ENCODE measurements around the gene TNFRSF1A. TPM values are rescaled to one million over a fixed set of nuclear protein-coding genes. Genes with fewer than 3 reads are reported as not detected.

Gene TNFRSF1A
- total RNA-seq, 1 experiment from 2014 or later: 59.9 TPM

DNA sequence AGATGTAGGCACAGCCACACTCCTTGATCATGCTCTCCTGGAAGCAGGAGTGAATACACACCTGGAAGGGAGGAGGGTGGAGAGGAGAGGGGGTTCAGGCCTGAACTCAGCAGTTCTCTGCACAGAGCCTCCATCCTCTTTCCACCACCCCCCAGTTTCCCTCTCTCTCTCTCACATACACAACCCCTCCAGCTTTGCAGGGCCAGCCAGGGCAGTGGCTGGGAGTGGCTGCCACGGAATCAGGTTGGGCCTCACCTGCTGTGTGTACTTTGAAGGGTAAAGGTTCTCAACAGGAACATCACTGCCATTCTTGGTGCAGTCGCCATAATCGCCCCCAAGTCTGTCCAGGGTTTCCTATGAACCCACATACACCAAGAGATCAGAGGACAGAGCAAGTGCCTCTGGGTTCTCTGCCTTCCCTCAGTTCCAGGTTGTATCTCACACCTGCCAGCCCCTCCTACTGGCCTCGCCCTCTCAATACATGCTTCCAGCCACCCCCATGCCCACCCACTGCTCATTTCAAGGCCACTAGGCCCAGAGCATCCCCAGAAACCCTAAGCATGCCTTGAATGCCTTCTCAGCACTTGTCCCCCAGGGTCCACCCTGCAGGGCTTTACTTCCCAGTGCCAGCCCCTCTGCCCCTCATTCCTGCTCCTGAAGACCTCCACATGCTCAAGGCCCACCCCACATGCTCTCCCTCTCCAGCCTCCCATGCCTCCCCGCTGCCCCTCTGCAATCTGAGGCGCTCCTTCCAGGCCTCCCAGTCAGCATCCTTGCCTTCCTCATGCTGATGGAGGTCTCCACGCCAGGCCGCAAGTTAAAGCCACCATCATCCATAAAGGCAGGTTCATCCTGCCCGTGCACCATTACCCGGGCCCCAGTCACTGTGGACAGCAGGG is 12.9 kb upstream of the TNFRSF1A start:
- Histone ChIP-seq H3K9ac (ENCODE audit: extremely low read depth, insufficient read length, low read length) (no peak overlapping the region), H2AFZ (ENCODE audit: low read length) (no peak overlapping the region), H3K4ac (ENCODE audit: low read depth, low read length) (no peak overlapping the region), H4K5ac (ENCODE audit: insufficient read length, low read depth, low read length) (no peak overlapping the region), H3T11ph (ENCODE audit: low read length) (no peak overlapping the region), H3K23ac (ENCODE audit: insufficient read length, low read depth, low read length) (no peak overlapping the region), H3K79me1 (ENCODE audit: insufficient read depth, low read depth, low read length, poor library complexity, severe bottlenecking) (no peaks in the 10 kb centered on the region), H4K20me1 (ENCODE audit: control insufficient read depth, insufficient read depth, insufficient read length) (peaks cover 3% of the 10 kb centered on the region), H3K27me3 (ENCODE audit: insufficient read depth, low read length) (no peaks in the 10 kb centered on the region), H3K14ac (ENCODE audit: insufficient read depth, low read length) (no peak overlapping the region), H3K56ac (ENCODE audit: insufficient read length, low read depth, low read length) (no peak overlapping the region), H2BK12ac (ENCODE audit: insufficient read length, low read depth, low read length) (no peak overlapping the region), H2AK5ac (ENCODE audit: insufficient read length, low read length) (no peak overlapping the region), H2BK20ac (ENCODE audit: low read depth, low read length, poor library complexity, severe bottlenecking) (no peak overlapping the region), H2BK120ac (ENCODE audit: low read depth, low read length, poor library complexity, severe bottlenecking) (no peak overlapping the region), H4K91ac (ENCODE audit: insufficient read length, low read depth, low read length) (no peak overlapping the region), H3K4me1 (ENCODE audit: insufficient read depth, low read length) (no peaks in the 10 kb centered on the region; the same call in 1 of the 2 replicates), H2BK15ac (ENCODE audit: low read depth, low read length) (no peak overlapping the region), H3K23me2 (ENCODE audit: insufficient read length, low read depth, low read length, poor library complexity, severe bottlenecking) (no peaks in the 10 kb centered on the region), H2BK5ac (ENCODE audit: insufficient read length, low read length) (no peak overlapping the region), H3K27ac (ENCODE audit: insufficient read length, low read depth, low read length) (no peak overlapping the region), H4K8ac (replicated peaks; ENCODE audit: insufficient read length, low read depth, low read length) (no peak overlapping the region), H3K4me2 (ENCODE audit: insufficient read depth, insufficient read length, low read length) (no peak overlapping the region), H3K9me3 (ENCODE audit: control insufficient read depth, low read depth, low read length) (no peaks in the 10 kb centered on the region), H3K18ac (ENCODE audit: insufficient read length, low read depth, low read length) (no peak overlapping the region), H3K79me2 (ENCODE audit: insufficient read depth, low read length) (no peaks in the 10 kb centered on the region)
- Mint-ChIP-seq H3K36me3 (ENCODE audit: insufficient read depth in 1 of 3, low read depth in 3 of 3) (peaks cover 23 to 69% (median 69%) of the 10 kb centered on the region in 3 experiments; a peak in 6 of 7 replicates), H3K4me3 (no peak overlapping the region; a peak in 1 of 5 replicates), H3K4me1 (peaks cover 15 to 16% of the 10 kb centered on the region in 2 experiments), H3K9me3 (no peaks in the 10 kb centered on the region), H3K27me3 (ENCODE audit: low read depth) (no peaks in the 10 kb centered on the region), H3K27ac (peak overlapping the region; percentile 52 to 82 (median 76); a peak in 5 of 7 replicates)
- peak; percentile 25; the same call in 2 of the 3 replicates for TF ChIP-seq CTCF (conservative IDR thresholded peaks at IDR 0.05)
- no CpG with 5 or more reads among the region's 10 CpGs for WGBS (ENCODE audit: extremely low coverage, insufficient read length, low lambda C conversion rate)
- DNase-seq: peak; percentile 46

All from H9 (cell line).